Body of pancreas (tissue), 4 donors: ENCODE results near the gene PHB1.

ENCODE experiments used
- CTCF ChIP-seq, 7 experiments: fragments of 450-650 bp in 4 of 7; fragments of 200-600 bp in 3 of 7; sonication (generic) in 3 of 7; IDR thresholded peaks; one replicate each; pipeline ENCODE4 v1.5.1; 2016 to 2019; ENCODE audit warnings: antibody characterized with exemption in 7 of 7
- POLR2A ChIP-seq, 3 donors: fragments of 450-650 bp; IDR thresholded peaks; one replicate each; pipeline ENCODE4 v1.6.1; 2016; ENCODE audit warnings: antibody characterized with exemption in 3 of 3, mild to moderate bottlenecking in 2 of 3

DNA sequence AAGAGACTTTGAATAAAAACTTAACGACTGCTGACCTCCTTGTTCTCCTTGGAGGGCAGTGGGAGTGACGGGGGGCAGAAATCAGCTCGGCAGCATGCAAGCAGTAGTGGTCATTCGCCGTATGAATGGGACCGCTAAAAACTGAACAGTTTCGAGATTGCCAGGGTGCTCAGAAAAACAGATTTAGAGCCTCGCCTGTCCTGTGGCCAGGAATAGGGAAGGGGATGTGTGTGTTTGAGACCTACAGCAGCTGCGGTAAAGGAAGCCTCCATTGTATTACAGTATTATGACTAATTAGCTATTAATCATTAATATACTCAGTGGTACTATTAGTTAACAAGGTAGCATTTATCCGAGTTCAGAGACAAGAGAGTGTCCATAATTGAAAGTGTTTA is 52.0 kb downstream of the PHB1 start:
- no peak for TF ChIP-seq CTCF (IDR thresholded peaks at IDR 0.05)
- no peak for TF ChIP-seq POLR2A (IDR thresholded peaks at IDR 0.05)
